Measurements from ENCODE around the gene PLOD3.
"Not testable (repeated sequence)": the region's sequence is repeated elsewhere in the genome, so short reads cannot be mapped to it uniquely, and the experiment has no call there.

Gene PLOD3

GRCh38 chr7:101217388-101218235 is at the start of gene PLOD3, which contains the start of gene ZNHIT1:
TSS of gene PLOD3 (minus strand) at chr7:101217581. CDS start at chr7:101217274, 307 bp downstream.
TSS of gene ZNHIT1 (plus strand) at chr7:101218165. CDS start at chr7:101218196, 31 bp downstream.
- DNase-seq: peak; percentile 87 to 99 (median 94)
- intact Hi-C loops (cut with DNase I): loop anchor here (2.0 kb wide), 1 partner anchor 27 kb away; the partner anchor contains the start of gene FIS1

DNA sequence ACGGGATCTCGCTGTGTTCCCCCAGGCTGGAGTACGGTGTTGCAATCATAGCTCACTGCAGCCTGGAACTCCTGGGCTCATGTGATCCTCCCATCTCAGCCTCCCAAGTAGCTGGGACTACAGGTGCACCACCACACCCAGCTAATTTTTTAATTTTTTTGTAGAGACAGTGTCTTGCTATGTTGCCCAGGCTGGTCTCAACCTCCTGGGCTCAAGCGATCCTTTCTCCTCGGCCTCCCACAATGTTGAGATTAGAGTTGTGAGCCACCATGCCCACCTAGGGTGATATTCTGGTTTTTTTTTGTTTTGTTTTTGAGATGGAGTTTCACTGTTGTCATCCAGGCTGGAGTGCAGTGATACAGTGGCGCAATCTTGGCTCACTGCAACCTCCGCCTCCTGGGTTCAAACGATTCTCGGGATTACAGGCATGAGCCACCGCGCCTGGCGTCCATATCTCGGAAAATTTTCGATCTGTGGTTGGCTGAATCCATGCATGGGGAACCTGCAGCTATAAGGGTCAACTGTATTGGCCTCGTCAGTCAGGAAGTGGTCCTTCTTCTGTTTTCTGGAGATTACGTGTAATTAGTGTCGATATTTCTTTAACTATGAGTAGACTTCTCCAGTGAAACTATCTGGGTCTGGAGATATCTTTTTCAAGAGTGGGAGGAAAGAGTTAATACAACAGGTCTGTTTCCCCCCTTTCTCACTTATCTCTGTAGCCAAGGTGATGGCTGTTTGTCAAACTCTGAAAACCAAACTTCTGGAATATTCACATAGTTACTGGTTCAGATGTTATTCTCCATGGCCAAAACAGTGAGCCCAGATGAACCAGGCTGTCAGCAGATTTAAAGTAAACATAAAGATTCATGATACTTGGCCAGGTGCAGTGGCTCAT is 48.5 kb upstream of the PLOD3 start:
- intact Hi-C loops (cut with DNase I): no loop called here
- peak in 3 of 10 donors; percentile 12 to 56 (median 22) for DNase-seq

DNA sequence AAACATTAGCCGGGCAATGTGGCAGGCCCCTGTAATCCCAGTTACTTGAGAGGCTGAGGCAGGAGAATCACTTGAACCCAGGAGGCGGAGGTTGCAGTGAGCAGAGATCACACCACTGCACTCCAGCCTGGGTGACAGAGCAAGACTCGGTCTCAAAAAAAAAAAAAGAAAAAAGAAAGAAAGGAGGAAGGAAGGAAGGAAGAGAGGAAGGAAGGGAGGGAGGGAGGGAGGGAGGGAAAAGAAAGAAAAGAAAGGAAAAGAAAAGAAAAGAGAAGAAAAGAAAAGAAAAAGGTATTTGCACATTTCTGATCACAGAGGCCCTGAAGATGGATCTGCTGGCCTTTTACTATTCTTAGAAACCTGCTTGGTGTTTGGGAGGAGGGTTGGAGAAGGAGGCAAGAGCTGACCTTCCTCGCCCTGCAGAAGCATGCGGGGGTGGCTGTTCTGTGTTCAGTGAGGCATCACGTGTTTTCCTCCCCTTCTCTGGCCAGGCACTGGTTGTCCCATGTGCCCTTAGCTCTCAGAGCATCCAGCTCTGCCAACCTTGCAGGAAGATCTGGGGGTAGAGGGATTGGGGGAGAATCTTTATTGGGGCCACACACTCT is 46.8 kb upstream of the PLOD3 start:
- peak in 3 of 10 donors; percentile 3 to 39 (median 15) for DNase-seq
- intact Hi-C loops (cut with DNase I): not testable (repeated sequence)

GRCh38 chr7:101258243-101258731 is 40.9 kb upstream of the PLOD3 start:
- intact Hi-C loops (cut with DNase I): no loop called here
- DNase-seq: no peak

GRCh38 chr7:101255796-101256195 is 38.4 kb upstream of the PLOD3 start:
- intact Hi-C loops (cut with DNase I): no loop called here
- DNase-seq: no peak

DNA sequence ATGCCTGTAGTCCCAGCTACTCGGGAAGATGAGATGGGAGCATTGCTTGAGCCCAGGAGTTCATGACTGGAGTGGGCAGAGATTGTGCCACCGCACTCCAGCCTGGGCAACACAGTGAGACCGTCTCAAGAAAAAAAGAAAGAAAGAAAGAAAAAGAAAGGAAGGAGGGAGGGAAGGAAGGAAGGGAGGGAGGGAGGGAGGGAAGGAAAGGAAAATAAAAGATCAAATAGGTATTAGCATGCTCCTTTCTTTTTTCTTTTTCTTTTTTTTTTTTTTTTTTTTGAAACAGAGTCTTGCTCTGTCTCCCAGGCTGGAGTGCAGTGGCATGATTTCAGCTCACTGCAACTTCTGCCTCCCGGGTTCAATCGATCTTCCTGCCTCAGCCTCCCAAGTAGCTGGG is 35.8 kb upstream of the PLOD3 start:
- DNase-seq; intact Hi-C loops (cut with DNase I): not testable (repeated sequence)

GRCh38 chr7:101251871-101252659 is 34.7 kb upstream of the PLOD3 start:
- DNase-seq: peak; percentile 92 to 99 (median 96)
- intact Hi-C loops (cut with DNase I): no loop called here

DNA sequence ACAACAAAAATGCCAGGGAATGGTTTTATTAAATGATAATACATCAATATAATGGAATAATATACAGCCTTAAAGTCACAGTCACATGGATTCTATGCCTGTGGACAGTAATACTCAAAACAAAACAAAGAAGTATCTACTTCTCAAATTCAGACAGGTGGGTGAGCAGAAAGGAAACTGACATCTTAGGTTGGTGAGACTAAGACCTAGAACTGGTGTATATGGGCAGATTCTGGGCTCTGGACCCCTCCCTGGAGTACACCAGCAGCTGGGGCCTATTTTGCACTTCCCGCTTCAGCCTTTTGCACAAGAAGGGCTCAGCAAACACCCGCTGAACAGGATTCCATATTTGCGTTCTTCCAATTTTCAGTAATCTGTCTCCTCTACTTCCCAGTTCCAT is 32.9 kb upstream of the PLOD3 start:
- no peak for DNase-seq
- intact Hi-C loops (cut with DNase I): no loop called here

DNA sequence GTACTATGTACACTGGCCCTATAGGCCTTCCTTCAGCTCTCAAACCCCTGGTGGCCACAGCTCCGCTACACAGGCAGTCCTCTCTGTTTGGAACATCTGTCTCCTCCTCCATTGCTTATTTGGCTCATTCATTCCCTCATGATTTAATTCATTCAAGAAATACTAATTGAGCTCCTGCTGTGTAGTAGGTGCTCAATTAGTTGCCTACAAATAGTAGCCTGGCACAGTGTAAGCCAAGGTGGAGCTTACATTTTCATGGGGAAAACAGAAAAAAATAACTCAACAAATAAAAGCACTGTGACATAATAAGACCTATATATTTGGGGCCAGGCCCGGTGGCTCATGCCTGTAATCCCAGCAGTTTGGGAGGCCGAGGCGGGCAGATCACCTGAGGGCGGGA is 30.9 kb upstream of the PLOD3 start:
- no peak for DNase-seq
- intact Hi-C loops (cut with DNase I): no loop called here

GRCh38 chr7:101245147-101245668 is 27.8 kb upstream of the PLOD3 start:
- no peak for DNase-seq
- intact Hi-C loops (cut with DNase I): loop anchor here (2.0 kb wide), 1 partner anchor 28 kb away; the partner anchor contains the start of gene PLOD3

- intact Hi-C loops (cut with DNase I): loop anchor here (2.0 kb wide), 1 partner anchor 28 kb away; the partner anchor contains the start of gene PLOD3
- peak; percentile 89 to 99 (median 94) for DNase-seq
These were observed 27.2 kb upstream of the PLOD3 start, which contains the start of gene FIS1 for GRCh38 chr7:101244375-101245146. TSS of gene FIS1 (minus strand) at chr7:101245081. CDS start at chr7:101245004, 77 bp downstream.

- intact Hi-C loops (cut with DNase I): loop anchor here (2.0 kb wide), 1 partner anchor 27 kb away; the partner anchor contains the start of gene PLOD3
- DNase-seq: peak in 5 of 10 donors; percentile 8 to 97 (median 22)
These were observed 26.4 kb upstream of the PLOD3 start for GRCh38 chr7:101243646-101244374.

DNA sequence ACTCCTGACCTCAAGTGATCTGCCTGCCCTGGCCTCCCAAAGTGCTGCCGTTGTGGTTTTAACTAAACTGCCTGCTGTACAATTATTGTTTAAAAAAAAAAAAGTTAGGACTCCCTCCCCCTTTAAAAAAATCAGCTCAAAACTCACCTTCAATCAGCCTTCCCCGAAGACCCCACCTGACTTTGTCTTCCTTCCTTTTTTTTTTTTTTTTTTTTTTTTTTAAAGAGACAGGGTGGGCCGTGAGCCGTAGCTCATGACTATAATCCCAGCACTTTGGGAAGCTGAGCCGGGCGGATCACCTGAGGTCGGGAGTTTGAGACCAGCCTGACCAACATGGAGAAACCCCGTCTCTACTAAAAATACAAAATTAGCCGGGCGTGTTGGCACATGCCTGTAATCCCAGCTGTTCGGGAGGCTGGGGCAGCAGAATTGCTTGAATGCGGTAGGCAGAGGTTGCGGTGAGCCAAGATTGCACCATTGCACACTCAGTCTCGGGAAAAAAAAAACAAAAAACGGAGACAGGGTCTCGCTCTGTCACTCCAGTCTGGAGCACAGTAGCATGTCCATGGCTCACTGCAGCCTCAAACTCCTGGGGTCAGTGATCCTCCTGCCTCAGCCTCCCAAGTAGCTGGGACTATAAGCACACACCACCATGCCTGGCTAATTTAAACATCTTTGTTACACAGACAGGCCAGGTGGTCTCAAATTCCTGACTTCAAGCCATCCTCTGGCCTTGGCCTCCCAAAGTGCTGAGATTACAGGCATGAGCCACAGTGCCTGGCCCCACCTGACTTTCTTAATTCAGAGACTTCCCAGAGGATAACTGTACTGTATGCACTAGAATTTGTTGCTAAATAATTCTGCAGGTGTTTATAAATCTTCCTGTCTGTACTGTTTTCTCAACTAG is 24.3 kb upstream of the PLOD3 start:
- intact Hi-C loops (cut with DNase I): no loop called here
- no peak for DNase-seq

DNA sequence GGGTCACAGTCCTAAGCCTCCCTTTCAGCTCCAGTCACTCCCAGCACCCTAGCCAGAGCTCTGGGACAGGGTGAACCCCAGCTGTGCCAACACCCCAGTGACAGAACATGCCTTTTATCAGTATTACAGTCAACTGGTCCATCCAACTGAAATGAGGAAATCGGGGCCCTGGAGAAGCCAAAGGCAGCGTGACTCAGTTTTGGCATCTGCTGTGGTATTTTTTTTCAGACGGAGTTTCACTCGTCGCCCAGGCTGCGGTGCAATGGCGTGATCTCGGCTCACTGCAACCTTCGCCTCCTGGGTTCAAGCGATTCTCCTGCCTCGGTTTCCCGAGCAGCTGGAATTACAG is 23.6 kb upstream of the PLOD3 start:
- no peak for DNase-seq
- intact Hi-C loops (cut with DNase I): no loop called here

DNA sequence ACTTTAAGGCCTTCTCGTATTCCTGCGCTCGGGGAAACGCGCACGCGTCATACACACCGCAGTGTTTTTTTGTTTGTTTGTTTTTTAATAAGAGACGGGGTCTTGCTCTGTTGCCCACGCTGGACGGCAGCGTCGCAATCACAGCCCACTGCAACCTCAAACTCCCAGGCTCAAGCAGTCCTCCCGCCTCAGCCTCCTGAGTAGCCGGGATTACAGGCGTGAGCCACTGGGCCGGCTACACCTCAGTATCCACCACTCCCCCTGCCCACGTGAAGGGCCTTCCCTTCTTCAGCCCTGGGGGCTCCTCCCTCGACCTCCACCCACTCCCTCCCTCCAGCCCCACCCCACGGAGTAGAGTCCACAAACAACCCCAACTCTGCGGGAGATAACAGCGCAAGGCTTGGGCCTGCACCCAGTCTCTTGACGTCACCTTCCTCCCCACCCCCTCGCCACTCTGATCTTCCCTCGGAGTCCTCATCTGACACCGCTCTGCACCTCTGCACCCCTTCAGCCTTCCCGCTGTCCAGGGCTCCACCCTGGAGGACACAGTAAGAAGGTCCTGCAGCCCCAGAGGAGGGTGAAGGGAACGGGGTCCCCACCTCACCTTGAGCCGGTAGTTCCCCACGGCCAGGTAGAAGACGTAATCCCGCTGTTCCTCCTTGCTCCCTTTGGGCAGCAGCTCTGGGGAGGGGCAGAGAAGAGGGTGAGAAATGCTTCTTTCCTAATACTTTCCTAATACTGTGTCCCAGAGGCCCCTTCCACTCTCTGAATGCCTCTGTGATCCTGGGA is 23.0 kb upstream of the PLOD3 start:
- DNase-seq: no peak
- intact Hi-C loops (cut with DNase I): no loop called here

DNA sequence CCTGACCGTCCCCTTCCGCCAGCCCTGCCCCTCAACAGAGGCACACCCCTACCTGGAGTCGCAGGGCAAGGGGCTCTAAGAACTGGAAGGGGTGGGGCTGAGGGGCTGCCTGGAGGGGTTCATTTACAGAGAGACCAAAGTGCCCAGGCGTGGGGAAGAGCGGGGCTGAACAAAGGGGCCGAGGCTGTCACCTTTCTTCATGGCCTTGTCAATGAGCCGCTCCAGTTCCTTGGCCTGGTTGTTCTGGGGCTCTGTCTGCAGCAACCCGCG is 22.5 kb upstream of the PLOD3 start:
- intact Hi-C loops (cut with DNase I): loop anchor here (10.0 kb wide), 1 partner anchor 45 kb away; no protein-coding TSS in a partner anchor
- DNase-seq: no peak
